Lung (tissue), 12 donors: ENCODE measurements around the gene STK35. TPM values are rescaled to one million over a fixed set of nuclear protein-coding genes. Genes with fewer than 3 reads are reported as not detected.

Experiments
- ATAC-seq: fragments of 200-7000 bp; cut with Tn5 transposase; one replicate; pipeline ENCODE4 v1.9.1; 2020; ENCODE audit warnings: moderate number of reproducible peaks; ENCODE audit not compliant: insufficient read depth, low FRiP score
- DNase-seq, 3 donors: peaks; one replicate each; pipeline ENCODE4 v3.0.0-alpha.2; 2013 to 2017
- H3K27ac ChIP-seq, 2 donors: one replicate each; pipeline ENCODE4 v1.5.1; 2013; ENCODE audit warnings: mild to moderate bottlenecking in 2 of 2, moderate library complexity in 2 of 2, control low read depth in 1 of 2, inconsistent platforms in 1 of 2, low read depth in 1 of 2, low read length in 1 of 2
- H3K27me3 ChIP-seq, 3 donors: one replicate each; pipeline ENCODE4 v1.5.1; 2013; ENCODE audit warnings: low read length in 2 of 3; ENCODE audit not compliant: control insufficient read depth in 3 of 3, insufficient read depth in 3 of 3
- H3K36me3 ChIP-seq, 4 donors: one replicate each; pipeline ENCODE4 v1.5.1; 2013; ENCODE audit warnings: low read length in 4 of 4, mild to moderate bottlenecking in 1 of 4, moderate library complexity in 1 of 4; ENCODE audit not compliant: control insufficient read depth in 4 of 4, insufficient read depth in 4 of 4
- H3K4me1 ChIP-seq, 5 donors: one replicate each; pipeline ENCODE4 v1.5.1; 2013; ENCODE audit warnings: low read length in 5 of 5, mild to moderate bottlenecking in 2 of 5, moderate library complexity in 1 of 5; ENCODE audit not compliant: control insufficient read depth in 5 of 5, insufficient read depth in 5 of 5
- H3K4me3 ChIP-seq: one replicate; pipeline ENCODE4 v1.5.1; 2013; ENCODE audit warnings: mild to moderate bottlenecking, control low read depth, moderate library complexity
- H3K9ac ChIP-seq, 2 donors: one replicate each; pipeline ENCODE4 v1.5.1; 2013; ENCODE audit warnings: low read length in 2 of 2, control low read depth in 1 of 2; ENCODE audit not compliant: insufficient read depth in 1 of 2
- H3K9me3 ChIP-seq, 4 donors: one replicate each; pipeline ENCODE4 v1.5.1; 2013; ENCODE audit warnings: low read length in 3 of 4, mild to moderate bottlenecking in 1 of 4, moderate library complexity in 1 of 4; ENCODE audit not compliant: control insufficient read depth in 4 of 4, insufficient read depth in 3 of 4
- CTCF ChIP-seq: IDR thresholded peaks from 2 replicates; pipeline ENCODE4 v1.5.1; 2012; ENCODE audit warnings: mild to moderate bottlenecking; ENCODE audit errors: control extremely low read depth, extremely low read depth
- WGBS, 2 donors: extraction: QIAGEN DNeasy Blood & Tissue Kit; methylation state at CpG; one replicate each; pipeline ENCODE4 v1.1.7; 2013; 5-methylcytosine and 5-hydroxymethylcytosine counted together
- polyA plus RNA-seq, 2 donors: library from polyadenylated mRNA; stranded (reverse); fragments of 200-250 nt; gene quantifications; one replicate each; pipeline ENCODE4 v1.2.1, GENCODE V29; 2013
- total RNA-seq, 2 donors: library from RNA; depleted of rRNA in 1 of 2; stranded (reverse); fragments of >200 nt in 1 of 2; gene quantifications; one replicate each; pipeline ENCODE4 v1.2.1, GENCODE V29; 2014 to 2021
- donor health status: control.
- donor health status: control.
- donor health status: Bipolar disorder and iron deficiency.
- donor health status: healthy.
- donor health status: DM: yes; HTN: yes; CAD: no.

The STK35 gene
- total and polyA plus RNA-seq, 4 donors, result 5.8 to 24.2 (median 12.5) TPM

GRCh38 chr20:2101865-2102584 lies 398 bp downstream of the STK35 start:
- WGBS, 2 donors, result 0% methylated on average over 60 to 64 of the region's 64 CpGs
- ATAC-seq, result peak; percentile 87
- TF ChIP-seq CTCF, result no peak

DNA sequence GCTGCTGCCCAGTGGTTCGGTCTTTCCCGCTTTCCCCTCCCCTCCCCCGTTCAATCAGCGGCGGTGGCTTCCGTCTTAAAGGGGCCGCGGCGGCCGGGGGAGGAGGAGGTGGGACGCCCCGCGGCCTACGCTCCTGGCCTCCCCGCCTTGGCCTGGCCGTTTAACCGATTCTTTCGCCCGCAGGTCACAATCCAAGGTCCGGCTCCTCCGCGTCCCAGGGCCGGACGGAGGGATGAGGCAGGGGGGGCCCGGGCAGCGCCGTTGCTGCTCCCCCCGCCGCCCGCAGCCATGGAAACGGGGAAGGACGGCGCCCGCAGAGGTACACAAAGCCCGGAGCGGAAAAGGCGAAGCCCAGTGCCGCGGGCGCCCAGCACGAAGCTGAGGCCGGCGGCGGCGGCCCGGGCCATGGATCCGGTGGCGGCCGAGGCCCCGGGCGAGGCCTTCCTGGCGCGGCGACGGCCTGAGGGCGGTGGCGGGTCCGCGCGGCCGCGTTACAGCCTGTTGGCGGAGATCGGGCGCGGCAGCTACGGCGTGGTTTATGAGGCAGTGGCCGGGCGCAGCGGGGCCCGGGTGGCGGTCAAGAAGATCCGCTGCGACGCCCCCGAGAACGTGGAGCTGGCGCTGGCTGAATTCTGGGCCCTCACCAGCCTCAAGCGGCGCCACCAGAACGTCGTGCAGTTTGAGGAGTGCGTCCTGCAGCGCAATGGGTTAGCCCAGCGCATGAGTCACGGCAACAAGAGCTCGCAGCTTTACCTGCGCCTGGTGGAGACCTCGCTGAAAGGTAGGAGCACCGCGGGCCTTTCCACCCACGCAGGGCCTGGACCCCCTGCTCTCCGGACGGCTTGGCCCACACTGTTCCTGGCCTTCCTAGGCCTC lies 1.2 kb downstream of the STK35 start:
- peak overlapping the region; percentile 99 to 100 for H3K27ac ChIP-seq
- peaks cover 0 to 14% (median 8%) of the 10 kb centered on the region in 4 donors for H3K36me3 ChIP-seq
- H3K4me1 ChIP-seq, result peaks cover 0 to 33% (median 20%) of the 10 kb centered on the region in 5 donors
- peak overlapping the region; percentile 96 to 99 for H3K9ac ChIP-seq
- no peaks in the 10 kb centered on the region for H3K27me3 ChIP-seq
- H3K9me3 ChIP-seq, result no peaks in the 10 kb centered on the region
- peak overlapping the region; percentile 88 for H3K4me3 ChIP-seq
- 0 to 1% methylated on average over 81 to 95 of the region's 95 CpGs for WGBS, 2 donors
- ATAC-seq (peak; percentile 81), DNase-seq (peak; percentile 91 to 97 (median 95))
- TF ChIP-seq CTCF, result peak; percentile 2

More at GRCh38 chr20:2101865-2102584, 398 bp downstream of the STK35 start:
- Histone ChIP-seq H3K4me3 (peak overlapping the region; percentile 87), H3K9me3 (no peaks in the 10 kb centered on the region), H3K9ac (peak overlapping the region; percentile 96 to 99), H3K27ac (peak overlapping the region; percentile 99 to 100), H3K27me3 (no peaks in the 10 kb centered on the region), H3K36me3 (peaks cover 0 to 11% (median 7%) of the 10 kb centered on the region in 4 donors), H3K4me1 (peaks cover 0 to 33% (median 20%) of the 10 kb centered on the region in 5 donors)
- DNase-seq, result peak; percentile 94 to 97 (median 96)

DNA sequence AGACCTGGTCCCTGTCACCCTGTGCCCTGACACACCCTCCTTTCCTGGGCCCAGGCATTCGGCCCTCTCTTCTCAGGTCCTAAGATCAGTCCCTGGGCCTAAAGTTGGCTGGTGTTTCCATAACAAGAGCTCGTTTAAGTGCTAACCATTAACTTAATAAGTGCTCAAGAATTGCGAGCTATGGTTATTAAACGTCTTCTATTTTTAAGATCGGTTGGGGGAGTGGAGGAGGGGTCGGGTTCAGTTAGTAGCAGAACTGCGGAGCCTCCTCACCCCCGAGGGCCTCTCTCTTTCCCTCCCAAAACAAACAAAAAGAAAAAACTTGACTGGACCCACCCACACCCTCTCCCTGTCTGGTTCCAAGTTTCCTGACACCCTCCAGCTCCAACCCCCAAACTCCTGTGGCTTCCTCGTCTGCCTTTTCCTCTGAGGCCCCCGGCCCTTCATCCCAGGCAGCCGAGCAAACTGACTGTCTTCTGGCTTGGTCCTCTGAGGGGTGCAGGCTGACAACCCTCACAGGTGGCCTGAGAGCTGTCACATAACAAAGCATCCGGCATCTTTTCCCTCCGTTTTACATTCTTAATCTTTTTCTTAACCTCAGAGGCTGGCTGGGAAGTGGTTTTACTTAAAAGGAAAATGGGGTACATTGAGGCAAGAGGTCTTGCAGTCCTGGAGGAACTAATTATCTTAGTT lies 2.0 kb downstream of the STK35 start:
- peak overlapping the region; percentile 99 to 100 for H3K27ac ChIP-seq
- no peaks in the 10 kb centered on the region for H3K9me3 ChIP-seq
- DNase-seq (peak in 2 of 3 donors; percentile 49 to 59), ATAC-seq (no peak)
- no peak for TF ChIP-seq CTCF
- H3K27me3 ChIP-seq, result no peaks in the 10 kb centered on the region
- peaks cover 0 to 14% (median 9%) of the 10 kb centered on the region in 4 donors for H3K36me3 ChIP-seq
- WGBS, 2 donors, result 0 to 2% methylated on average over 13 of the region's 13 CpGs
- peaks cover 0 to 36% (median 20%) of the 10 kb centered on the region in 5 donors for H3K4me1 ChIP-seq
- peak overlapping the region; percentile 89 to 92 for H3K9ac ChIP-seq
- H3K4me3 ChIP-seq, result peak overlapping the region; percentile 88
